ENCODE data around the gene PYDC1. TPM values are rescaled to one million over a fixed set of nuclear protein-coding genes. Genes with fewer than 3 reads are reported as not detected.
A peak's percentile ranks its signal among the peaks of the same experiment; 100 is the strongest.

Gene PYDC1
- total and polyA plus RNA-seq, 2 donors (not counting 3 experiments of a cell fraction or from before 2014, with no cell fraction given), result not detected

- H3K27ac ChIP-seq (ENCODE audit: insufficient read depth, low read depth, low read length), result peak within 1 kb of the TSS; percentile 91
- peak within 1 kb of the TSS; percentile 93 for H3K9ac ChIP-seq (replicated peaks; ENCODE audit: extremely low read depth, insufficient read depth, low read length)
- H3K36me3 ChIP-seq (ENCODE audit: control insufficient read depth in 2 of 2, extremely low read depth in 1 of 2, insufficient read depth in 2 of 2, low read length in 2 of 2), result peaks cover 13 to 18% of the 10 kb centered on the region in 2 experiments
- H3K4me3 ChIP-seq (replicated peaks in 1 of 3; ENCODE audit: insufficient read depth in 1 of 3, low read depth in 1 of 3, low read length in 3 of 3), result peak within 1 kb of the TSS; percentile 77 to 100 (median 95)
- H3K27me3 ChIP-seq (ENCODE audit: control insufficient read depth in 2 of 2, insufficient read depth in 2 of 2, low read length in 2 of 2), result no peaks in the 10 kb centered on the region
- peaks cover 15% of the 10 kb centered on the region for H4K20me1 ChIP-seq (replicated peaks; ENCODE audit: control insufficient read depth, extremely low read depth, insufficient read depth, low read length)
- dilution Hi-C loops (cut with MboI; ENCODE audit: extremely low pct_ligation_motif_present, low sequenced_read_pairs), result no loop called here
- peak within 1 kb of the TSS; percentile 99 for H3K4me2 ChIP-seq (ENCODE audit: insufficient read depth, low read length)
- no TSS peak for BruUV-seq (replicated peaks)
- TF ChIP-seq POLR2A (IDR thresholded peaks at IDR 0.05; ENCODE audit: low read depth, low read length), result peak; percentile 100
- peak; percentile 8 for TF ChIP-seq MAX (IDR thresholded peaks at IDR 0.05; ENCODE audit: insufficient read depth, insufficient read length)
- no peak for TF ChIP-seq MYC (IDR thresholded peaks at IDR 0.05; ENCODE audit: low read depth, low read length)
- TF ChIP-seq POLR2AphosphoS5 (IDR thresholded peaks at IDR 0.05; ENCODE audit: insufficient read depth, low read depth, low read length), result peak; percentile 100
- TF ChIP-seq GATA2 (IDR thresholded peaks at IDR 0.05; ENCODE audit: insufficient read depth, insufficient read length, low read depth, low read length), result no peak
- no peak for TF ChIP-seq EZH2 (IDR thresholded peaks at IDR 0.05; ENCODE audit: borderline replicate concordance, low read depth, low read length, severe bottlenecking)
- peak; percentile 90 for DNase-seq (ENCODE audit: low read depth, low spot score)
- H2AFZ ChIP-seq (ENCODE audit: low read depth, low read length), result peak within 1 kb of the TSS; percentile 81
- H3K9me1 ChIP-seq (replicated peaks; ENCODE audit: control insufficient read depth, extremely low read depth, insufficient read depth, low read length), result no peaks in the 10 kb centered on the region
- H3K9me3 ChIP-seq (replicated peaks; ENCODE audit: control insufficient read depth, insufficient read depth, low read length), result no peaks in the 10 kb centered on the region
- FAIRE-seq, result peak; percentile 88
- CTCF ChIA-PET, result interaction anchor here (0.6 to 1.7 kb wide), 6 partner anchors 23 to 281 kb away, joined by 3 to 20 read pairs (median 4); partner anchors contain the start of gene ZNF843
- peaks cover 47% of the 10 kb centered on the region for H3K79me2 ChIP-seq (ENCODE audit: control insufficient read depth, insufficient read depth, low read length)
- intact Hi-C loops (cut with micrococcal nuclease), result loop anchor here (1.0 to 5.0 kb wide), 8 partner anchors 38 to 688 kb away; partner anchors contain the start of genes ARMC5, BCKDK, KAT8 and ZNF646
- POLR2A ChIA-PET, result interaction anchor here (0.6 to 2.2 kb wide), 23 partner anchors 10 to 432 kb away, joined by 3 to 37 read pairs (median 4); partner anchors contain the start of genes COX6A2, HSD3B7, KAT8 and PYCARD
- H3K4me1 ChIP-seq (ENCODE audit: control insufficient read depth, extremely low read depth, insufficient read depth, low read length), result peaks cover 22% of the 10 kb centered on the region
Measured at GRCh38 chr16:31179747-31180459, 37.0 kb downstream of the PYDC1 start, which contains the start of gene FUS. Gene FUS (plus strand): TSS chr16:31180139. CDS start chr16:31180215, 76 bp downstream.
